Measurements from ENCODE around the gene SORCS3. TPM values are rescaled to one million over a fixed set of nuclear protein-coding genes. Genes with fewer than 3 reads are reported as not detected.

Gene SORCS3
- total RNA-seq, 1 experiment from 2014 or later: 0.04 TPM

DNA sequence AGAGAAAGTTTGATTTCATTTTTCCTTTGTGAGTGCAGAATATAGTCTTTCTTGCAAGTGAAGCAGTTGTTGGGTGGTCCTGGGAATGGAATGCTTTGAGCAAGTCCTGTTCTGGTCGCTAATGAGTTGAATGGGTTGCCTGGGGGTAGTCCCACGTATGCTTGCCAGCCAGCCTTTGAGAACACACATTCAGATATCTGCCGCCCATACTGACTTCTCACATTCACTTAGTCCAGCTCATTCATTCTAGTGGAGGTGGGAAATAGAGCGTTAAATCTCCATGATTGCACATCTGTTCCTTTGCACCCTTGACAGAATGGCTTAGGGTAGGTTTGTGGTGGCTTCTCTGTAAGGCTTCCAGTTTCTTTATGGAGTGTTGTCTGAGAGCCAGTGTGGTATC, 256.6 kb downstream of the SORCS3 start:
- peaks cover 14% of the 10 kb centered on the region for H3K27me3 Mint-ChIP-seq (ENCODE audit: low read depth)

More for the DNA sequence above, 256.6 kb downstream of the SORCS3 start:
- Histone ChIP-seq H2BK15ac (ENCODE audit: low read depth, low read length) (no peak overlapping the region), H3K23me2 (ENCODE audit: insufficient read length, low read depth, low read length, poor library complexity, severe bottlenecking) (no peaks in the 10 kb centered on the region), H3K79me2 (ENCODE audit: insufficient read depth, low read length) (no peaks in the 10 kb centered on the region), H3K18ac (ENCODE audit: insufficient read length, low read depth, low read length) (no peak overlapping the region), H3K4ac (ENCODE audit: low read depth, low read length) (no peak overlapping the region), H3K27me3 (ENCODE audit: insufficient read depth, low read length) (no peaks in the 10 kb centered on the region), H3K23ac (ENCODE audit: insufficient read length, low read depth, low read length) (no peak overlapping the region), H3K79me1 (ENCODE audit: insufficient read depth, low read depth, low read length, poor library complexity, severe bottlenecking) (no peaks in the 10 kb centered on the region), H3K56ac (ENCODE audit: insufficient read length, low read depth, low read length) (no peak overlapping the region), H2BK5ac (ENCODE audit: insufficient read length, low read length) (no peak overlapping the region), H4K8ac (replicated peaks; ENCODE audit: insufficient read length, low read depth, low read length) (no peak overlapping the region), H4K5ac (ENCODE audit: insufficient read length, low read depth, low read length) (no peak overlapping the region), H4K20me1 (ENCODE audit: control insufficient read depth, insufficient read depth, insufficient read length) (no peaks in the 10 kb centered on the region), H2BK20ac (ENCODE audit: low read depth, low read length, poor library complexity, severe bottlenecking) (no peak overlapping the region), H2BK12ac (ENCODE audit: insufficient read length, low read depth, low read length) (no peak overlapping the region), H3K14ac (ENCODE audit: insufficient read depth, low read length) (no peak overlapping the region), H2AFZ (ENCODE audit: low read length) (no peak overlapping the region), H2AK5ac (ENCODE audit: insufficient read length, low read length) (no peak overlapping the region), H3T11ph (ENCODE audit: low read length) (no peak overlapping the region), H2BK120ac (ENCODE audit: low read depth, low read length, poor library complexity, severe bottlenecking) (no peak overlapping the region), H3K4me1 (ENCODE audit: insufficient read depth, low read length) (no peaks in the 10 kb centered on the region), H3K9me3 (ENCODE audit: control insufficient read depth, low read depth, low read length) (no peaks in the 10 kb centered on the region), H4K91ac (ENCODE audit: insufficient read length, low read depth, low read length) (no peak overlapping the region), H3K4me2 (ENCODE audit: insufficient read depth, insufficient read length, low read length) (no peak overlapping the region), H3K9ac (ENCODE audit: extremely low read depth, insufficient read length, low read length) (no peak overlapping the region), H3K27ac (ENCODE audit: insufficient read length, low read depth, low read length) (no peak overlapping the region)
- Mint-ChIP-seq H3K4me3 (no peak overlapping the region), H3K27ac (no peak overlapping the region; a peak in 1 of 7 replicates), H3K36me3 (ENCODE audit: insufficient read depth in 1 of 3, low read depth in 3 of 3) (no peaks in the 10 kb centered on the region), H3K4me1 (no peaks in the 10 kb centered on the region), H3K9me3 (no peaks in the 10 kb centered on the region)
- no CpG with 5 or more reads among the region's 4 CpGs for WGBS (ENCODE audit: extremely low coverage, insufficient read length, low lambda C conversion rate)
- DNase-seq: no peak
- TF ChIP-seq, protein P1, sequence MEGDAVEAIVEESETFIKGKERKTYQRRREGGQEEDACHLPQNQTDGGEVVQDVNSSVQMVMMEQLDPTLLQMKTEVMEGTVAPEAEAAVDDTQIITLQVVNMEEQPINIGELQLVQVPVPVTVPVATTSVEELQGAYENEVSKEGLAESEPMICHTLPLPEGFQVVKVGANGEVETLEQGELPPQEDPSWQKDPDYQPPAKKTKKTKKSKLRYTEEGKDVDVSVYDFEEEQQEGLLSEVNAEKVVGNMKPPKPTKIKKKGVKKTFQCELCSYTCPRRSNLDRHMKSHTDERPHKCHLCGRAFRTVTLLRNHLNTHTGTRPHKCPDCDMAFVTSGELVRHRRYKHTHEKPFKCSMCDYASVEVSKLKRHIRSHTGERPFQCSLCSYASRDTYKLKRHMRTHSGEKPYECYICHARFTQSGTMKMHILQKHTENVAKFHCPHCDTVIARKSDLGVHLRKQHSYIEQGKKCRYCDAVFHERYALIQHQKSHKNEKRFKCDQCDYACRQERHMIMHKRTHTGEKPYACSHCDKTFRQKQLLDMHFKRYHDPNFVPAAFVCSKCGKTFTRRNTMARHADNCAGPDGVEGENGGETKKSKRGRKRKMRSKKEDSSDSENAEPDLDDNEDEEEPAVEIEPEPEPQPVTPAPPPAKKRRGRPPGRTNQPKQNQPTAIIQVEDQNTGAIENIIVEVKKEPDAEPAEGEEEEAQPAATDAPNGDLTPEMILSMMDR (conservative IDR thresholded peaks at IDR 0.05): no peak

Data from H9 (cell line).